GM12801 (cell line): Measurements from ENCODE around the gene M1AP.

Source experiments
- TF ChIP-seq, protein P1 (sequence below): IDR thresholded peaks from one replicate; pipeline ENCODE4 v1.5.1; 2011; ENCODE audit warnings: control low read depth; ENCODE audit not compliant: insufficient read length; ENCODE audit errors: extremely low read depth

Gene M1AP

DNA sequence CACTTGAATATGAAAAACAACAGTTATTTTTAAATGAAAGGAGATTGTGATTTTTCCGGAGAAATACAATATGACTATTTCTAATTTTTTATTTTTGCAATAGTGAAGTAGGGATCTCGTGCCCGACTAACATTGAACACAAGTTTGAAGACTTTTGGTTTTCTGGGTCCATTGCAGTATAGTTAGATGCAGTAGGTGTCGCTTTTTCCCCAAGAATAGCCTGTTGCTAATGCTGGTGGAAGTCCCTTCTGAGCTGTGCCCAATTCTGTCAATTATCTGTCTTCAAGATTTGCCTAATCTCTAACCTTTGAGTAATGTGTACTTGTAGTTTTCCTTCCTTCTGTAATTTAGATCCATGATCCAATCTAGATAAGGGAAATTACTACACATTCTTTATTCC is 42.4 kb upstream of the M1AP start:
- TF ChIP-seq, protein P1, sequence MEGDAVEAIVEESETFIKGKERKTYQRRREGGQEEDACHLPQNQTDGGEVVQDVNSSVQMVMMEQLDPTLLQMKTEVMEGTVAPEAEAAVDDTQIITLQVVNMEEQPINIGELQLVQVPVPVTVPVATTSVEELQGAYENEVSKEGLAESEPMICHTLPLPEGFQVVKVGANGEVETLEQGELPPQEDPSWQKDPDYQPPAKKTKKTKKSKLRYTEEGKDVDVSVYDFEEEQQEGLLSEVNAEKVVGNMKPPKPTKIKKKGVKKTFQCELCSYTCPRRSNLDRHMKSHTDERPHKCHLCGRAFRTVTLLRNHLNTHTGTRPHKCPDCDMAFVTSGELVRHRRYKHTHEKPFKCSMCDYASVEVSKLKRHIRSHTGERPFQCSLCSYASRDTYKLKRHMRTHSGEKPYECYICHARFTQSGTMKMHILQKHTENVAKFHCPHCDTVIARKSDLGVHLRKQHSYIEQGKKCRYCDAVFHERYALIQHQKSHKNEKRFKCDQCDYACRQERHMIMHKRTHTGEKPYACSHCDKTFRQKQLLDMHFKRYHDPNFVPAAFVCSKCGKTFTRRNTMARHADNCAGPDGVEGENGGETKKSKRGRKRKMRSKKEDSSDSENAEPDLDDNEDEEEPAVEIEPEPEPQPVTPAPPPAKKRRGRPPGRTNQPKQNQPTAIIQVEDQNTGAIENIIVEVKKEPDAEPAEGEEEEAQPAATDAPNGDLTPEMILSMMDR = no peak

DNA sequence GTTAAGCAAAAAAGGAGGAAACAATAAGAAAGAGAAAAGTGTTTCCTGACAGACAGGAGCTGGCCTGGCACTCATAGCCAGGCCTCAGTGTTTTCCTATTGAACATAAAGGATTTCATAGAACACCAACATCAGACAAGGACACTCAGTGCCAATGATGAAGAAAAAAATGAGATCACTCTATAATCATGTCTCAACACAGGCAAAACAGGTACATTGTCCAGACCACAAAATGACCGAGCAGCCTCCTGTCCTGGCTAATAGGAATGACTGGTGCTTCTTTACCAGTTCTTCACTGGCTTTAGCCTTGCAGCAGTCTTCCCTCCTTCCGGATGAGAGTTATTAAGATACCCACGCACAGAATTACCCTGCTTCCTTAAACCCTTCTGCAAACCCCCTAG is 41.5 kb upstream of the M1AP start:
- TF ChIP-seq, protein P1 = no peak

DNA sequence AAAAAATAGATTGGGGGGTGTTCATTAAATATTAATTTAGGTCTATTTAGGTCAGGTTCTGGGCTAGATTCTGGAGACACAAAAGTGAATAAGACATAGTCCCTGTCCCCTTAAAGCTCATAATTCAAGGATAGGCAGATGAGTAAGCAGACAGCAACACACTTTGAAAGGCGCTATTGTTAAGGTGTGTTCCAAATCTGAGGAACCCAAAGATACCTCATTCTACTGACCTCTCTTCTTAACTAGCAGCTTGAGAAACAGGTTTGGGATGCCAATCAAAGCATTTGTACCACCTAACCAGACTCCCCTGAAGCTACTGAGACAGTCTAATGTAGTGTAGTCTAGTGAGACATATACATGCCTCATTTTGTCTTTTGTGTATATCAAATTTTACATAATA is 40.8 kb upstream of the M1AP start:
- TF ChIP-seq, protein P1 = no peak

GRCh38 chr2:74685408-74685807 is 37.3 kb upstream of the M1AP start:
- TF ChIP-seq, protein P1 = no peak

- TF ChIP-seq, protein P1 = no peak
These were observed 34.4 kb upstream of the M1AP start for GRCh38 chr2:74682501-74682900.

- TF ChIP-seq, protein P1 = no peak
These were observed 31.5 kb upstream of the M1AP start for GRCh38 chr2:74679615-74680014.

GRCh38 chr2:74676331-74676730 is 28.2 kb upstream of the M1AP start:
- TF ChIP-seq, protein P1 = no peak

- TF ChIP-seq, protein P1 = no peak
These were observed 27.0 kb upstream of the M1AP start for GRCh38 chr2:74675090-74675489.
